Stimulated activated CD8-positive, alpha-beta memory T cell treated with anti-CD3 and anti-CD28 coated beads, Interleukin-15, amount 100 ng/mL, for 4 hours (primary cell): Measurements from ENCODE around the gene SPRING1.

Experiments used
- DNase-seq, 2 donors: peaks; one replicate each; pipeline ENCODE4 v3.0.0-alpha.2; 2020; ENCODE audit warnings: low read depth in 2 of 2

Gene SPRING1

GRCh38 chr12:116739381-116739887 is 1.6 kb upstream of the SPRING1 start:
- DNase-seq: no peak

- no peak for DNase-seq
These were observed 701 bp downstream of the SPRING1 start for GRCh38 chr12:116736962-116737773.

GRCh38 chr12:116735951-116736599 is 1.8 kb downstream of the SPRING1 start:
- no peak for DNase-seq

GRCh38 chr12:116735084-116735483 is 2.8 kb downstream of the SPRING1 start:
- no peak for DNase-seq

GRCh38 chr12:116734156-116734768 is 3.6 kb downstream of the SPRING1 start:
- DNase-seq: no peak

- no peak for DNase-seq
These were observed 6.1 kb downstream of the SPRING1 start for GRCh38 chr12:116731801-116732200.

- no peak for DNase-seq
These were observed 10.0 kb downstream of the SPRING1 start for GRCh38 chr12:116727891-116728290.

- DNase-seq: no peak
These were observed 10.6 kb downstream of the SPRING1 start for GRCh38 chr12:116727261-116727660.

GRCh38 chr12:116726694-116727093 is 11.2 kb downstream of the SPRING1 start:
- no peak for DNase-seq

GRCh38 chr12:116722245-116722644 is 15.6 kb downstream of the SPRING1 start:
- no peak for DNase-seq

- DNase-seq: no peak
These were observed 17.9 kb downstream of the SPRING1 start for GRCh38 chr12:116719731-116720528.

- no peak for DNase-seq
These were observed 19.0 kb downstream of the SPRING1 start for GRCh38 chr12:116718655-116719454.

- DNase-seq: no peak
These were observed 20.1 kb downstream of the SPRING1 start for GRCh38 chr12:116717466-116718437.

- DNase-seq: no peak
These were observed 23.7 kb downstream of the SPRING1 start for GRCh38 chr12:116714175-116714574.

- DNase-seq: no peak
These were observed 24.3 kb downstream of the SPRING1 start for GRCh38 chr12:116713527-116713926.

GRCh38 chr12:116712458-116713303 is 25.2 kb downstream of the SPRING1 start:
- DNase-seq: no peak

- no peak for DNase-seq
These were observed 27.3 kb downstream of the SPRING1 start for GRCh38 chr12:116710370-116711150.

GRCh38 chr12:116709768-116710167 is 28.1 kb downstream of the SPRING1 start:
- DNase-seq: no peak
